Activated CD8-positive, alpha-beta memory T cell treated with anti-CD3 and anti-CD28 coated beads for 36 hours (primary cell): ENCODE results near the gene KIF15. TPM values are rescaled to one million over a fixed set of nuclear protein-coding genes. Genes with fewer than 3 reads are reported as not detected.

Experiments
- CTCF ChIA-PET: fragments of 350-600 bp; sonication (Branson Sonifier 250); formaldehyde crosslinking; loops from one replicate; lab custom pipeline; 2021; ENCODE audit warnings: antibody characterized with exemption; lab: Charles Lee
- POLR2A ChIA-PET: fragments of 350-600 bp; sonication (Branson Sonifier 250); formaldehyde crosslinking; loops from one replicate; lab custom pipeline; 2021; ENCODE audit warnings: antibody characterized with exemption; lab: Charles Lee
- total RNA-seq, 2 experiments: library from RNA; stranded (reverse); gene quantifications; one replicate each; pipeline ENCODE4 v1.2.3, GENCODE V29; 2021

The KIF15 gene
- total RNA-seq, 2 experiments from 2014 or later, result 24.0 to 25.7 TPM

DNA sequence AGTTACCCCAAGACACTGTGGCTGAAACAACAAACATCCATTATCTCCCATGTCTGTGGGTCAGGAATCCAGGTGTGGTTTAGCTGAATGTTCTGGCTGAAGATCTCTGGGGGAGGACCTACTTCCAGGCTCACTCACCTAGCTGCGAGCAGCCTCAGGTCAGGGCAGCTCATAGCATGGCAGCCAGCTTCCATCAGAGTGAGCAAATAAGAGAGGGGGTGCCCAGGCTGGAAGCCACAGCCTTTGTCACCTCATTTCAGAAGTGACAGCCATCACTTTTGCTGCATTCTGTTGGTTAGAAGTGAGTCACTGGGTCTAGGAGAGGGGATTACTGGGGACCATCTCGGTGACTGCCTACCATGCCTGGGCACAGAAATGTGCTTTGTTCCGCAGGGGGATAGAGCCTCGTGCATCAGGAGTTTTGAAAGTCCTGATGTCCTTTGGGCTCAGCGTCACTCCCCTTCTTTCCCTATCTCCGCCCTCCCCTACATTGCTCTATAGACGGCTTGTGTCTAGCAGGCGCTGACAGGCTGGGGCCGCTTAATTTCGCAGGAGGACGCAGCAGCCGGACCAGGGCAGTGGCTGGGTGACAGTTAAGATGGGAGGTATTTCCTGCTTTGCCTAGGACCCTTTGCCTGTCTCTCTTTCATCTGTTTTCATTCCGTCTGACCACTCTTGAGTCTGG is 138.2 kb downstream of the KIF15 start:
- ChIA-PET CTCF (no interaction called here), POLR2A (interaction anchor here (0.6 kb wide), 1 partner anchor 202 kb away, joined by 6 read pairs; no protein-coding TSS in a partner anchor)

DNA sequence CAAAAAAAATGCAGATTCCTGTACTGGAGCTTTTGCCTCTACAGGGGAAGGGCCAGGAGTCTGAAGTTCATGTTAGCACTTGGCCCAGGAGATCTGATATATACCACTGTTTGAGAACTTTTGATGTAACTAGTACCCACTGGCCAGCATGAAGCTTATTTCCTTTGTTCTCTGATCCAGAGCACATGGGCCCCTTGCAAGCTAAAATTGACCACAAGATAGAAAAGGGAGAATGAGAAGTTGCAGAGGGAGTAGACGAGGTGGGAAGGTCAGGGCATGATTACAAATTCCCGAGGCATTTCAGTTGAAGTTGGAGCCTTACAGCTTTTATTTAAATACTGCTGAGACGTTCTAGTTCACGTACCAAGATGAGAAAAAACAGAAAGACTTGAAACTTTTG is 141.0 kb downstream of the KIF15 start:
- ChIA-PET POLR2A (no interaction called here), CTCF (no interaction called here)

Other genes starting within 250 kb of the KIF15 start
- gene ZKSCAN7, start 206.6 kb upstream of the KIF15 start, total RNA-seq, result 1 to 10 TPM; 3.4 to 3.6 TPM
- gene ZNF660, start 176.8 kb upstream of the KIF15 start, total RNA-seq, result under 1 TPM; 0.32 to 0.48 TPM
- 10 to 100 TPM; 13.0 to 13.1 TPM for gene ZNF197, start 136.8 kb upstream of the KIF15 start, total RNA-seq
- gene ZNF35, start 113.1 kb upstream of the KIF15 start, total RNA-seq, result 1 to 10 TPM; 6.3 to 7.9 TPM
- 1 to 10 TPM; 1.3 to 1.5 TPM for gene ZNF502, start 49.1 kb upstream of the KIF15 start, total RNA-seq
- 1 to 10 TPM; 3.6 to 5.0 TPM for gene ZNF501, start 32.2 kb upstream of the KIF15 start, total RNA-seq
- 10 to 100 TPM; 44.5 to 52.9 TPM for gene KIAA1143, start 175 bp upstream of the KIF15 start, total RNA-seq
- 1 to 10 TPM; 9.4 TPM for gene TMEM42, start 100.1 kb downstream of the KIF15 start, total RNA-seq
- not detected for gene TGM4, start 112.8 kb downstream of the KIF15 start, total RNA-seq
- 10 to 100 TPM; 42.8 to 46.7 TPM for gene ZDHHC3, start 214.4 kb downstream of the KIF15 start, total RNA-seq
- 10 to 100 TPM; 90.0 to 98.0 TPM for gene EXOSC7, start 214.4 kb downstream of the KIF15 start, total RNA-seq